GM19328 (cell line): ENCODE measurements around the gene PPP1R9B.

Experiments used
- ATAC-seq: cut with Tn5 transposase; IDR thresholded peaks from one replicate; pipeline ENCODE4 v1.9.1; 2021; ENCODE audit warnings: mild to moderate bottlenecking, moderate library complexity; ENCODE audit not compliant: unreplicated experiment

The PPP1R9B gene

GRCh38 chr17:50128441-50129352 is 21.8 kb downstream of the PPP1R9B start:
- ATAC-seq: no peak

DNA sequence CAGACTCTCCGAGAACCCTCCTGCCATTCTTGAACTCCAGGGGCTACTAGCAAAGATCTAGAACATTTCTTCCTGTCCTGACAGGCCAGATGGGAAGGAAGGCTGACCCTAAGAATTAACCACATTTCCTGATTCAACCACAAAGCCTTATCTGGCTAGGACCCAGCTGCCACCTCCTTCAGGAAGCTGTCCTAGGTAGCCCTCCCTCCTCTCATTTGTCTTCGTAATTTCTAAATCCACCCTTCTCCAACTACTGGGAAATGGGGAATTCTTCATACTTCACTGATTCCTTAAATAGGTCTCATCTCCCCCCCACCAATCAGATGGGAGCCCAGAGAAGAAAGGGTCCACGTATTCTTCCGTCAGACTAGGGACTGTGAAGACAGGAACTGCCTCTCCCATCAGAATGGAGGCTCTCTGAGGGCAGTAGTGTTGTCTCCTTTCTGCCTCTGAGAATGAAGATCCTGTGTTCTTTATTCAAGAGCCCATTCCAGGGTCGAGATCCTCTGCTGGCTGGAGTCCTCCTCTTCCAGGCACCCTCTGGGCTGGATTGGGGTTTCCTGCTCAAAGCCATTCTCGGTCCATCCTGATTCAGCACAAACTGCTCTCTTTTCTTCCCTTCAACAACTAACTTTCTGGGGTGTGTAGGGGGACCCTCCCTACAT is 22.6 kb downstream of the PPP1R9B start:
- ATAC-seq: no peak

- ATAC-seq: no peak
Observed at GRCh38 chr17:50125420-50125997, 25.0 kb downstream of the PPP1R9B start.

GRCh38 chr17:50123649-50124349 is 26.7 kb downstream of the PPP1R9B start:
- ATAC-seq: no peak

GRCh38 chr17:50122945-50123344 is 27.5 kb downstream of the PPP1R9B start:
- ATAC-seq: no peak

DNA sequence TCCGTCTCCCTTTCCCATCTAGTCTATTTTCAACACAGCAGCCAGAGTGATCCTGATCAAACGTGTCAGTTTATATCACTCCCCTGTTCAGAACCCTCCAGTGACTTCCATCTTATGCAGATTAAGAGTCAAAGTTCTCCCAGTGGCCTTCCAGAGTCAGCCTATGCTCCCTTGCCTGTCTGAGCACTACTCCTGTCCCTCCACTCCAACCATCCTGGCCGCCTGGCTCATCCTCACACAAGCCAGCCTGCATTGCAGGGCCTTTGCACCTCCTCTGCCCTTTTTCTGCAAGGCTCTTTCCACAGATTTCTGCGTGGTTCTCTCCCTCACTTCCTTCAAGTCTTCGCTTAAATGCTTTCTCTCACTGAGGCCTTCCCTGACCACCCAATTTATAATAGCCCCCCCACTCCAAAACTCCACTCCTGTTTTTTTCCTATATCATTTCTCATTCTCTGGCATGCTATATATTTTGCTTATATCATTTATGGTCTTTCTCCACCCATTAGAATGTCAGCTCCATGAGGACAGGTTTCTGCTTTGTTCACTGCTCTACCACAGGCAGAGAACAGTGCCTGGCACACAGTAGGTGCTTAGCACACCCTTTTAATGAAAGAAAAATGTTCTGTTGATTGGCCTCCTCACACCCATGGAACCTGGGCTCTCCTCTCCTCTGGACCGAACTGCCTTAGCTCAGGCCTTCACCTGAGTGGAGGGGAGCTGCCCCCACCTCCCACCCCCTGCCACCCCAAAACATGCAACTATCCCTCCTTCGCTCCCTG is 29.8 kb downstream of the PPP1R9B start:
- no peak for ATAC-seq

DNA sequence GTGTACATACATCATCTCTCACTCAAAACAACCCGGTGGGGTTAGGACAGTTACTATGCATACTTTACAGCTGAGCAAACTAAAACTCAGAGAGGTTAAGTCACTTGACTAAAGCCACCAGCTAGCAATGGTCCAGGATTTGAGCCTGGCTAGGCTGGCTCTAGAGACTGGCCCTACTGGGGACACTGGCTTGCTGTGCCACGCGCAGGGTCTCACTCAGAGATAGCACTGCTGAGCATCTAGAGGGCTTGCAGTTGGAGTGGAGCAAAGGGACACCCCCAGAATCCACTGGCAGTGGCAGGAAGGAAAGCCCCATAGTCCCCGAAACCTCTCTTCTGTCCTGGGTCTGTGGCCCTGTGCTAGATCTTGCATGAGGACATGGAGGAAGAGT is 31.7 kb downstream of the PPP1R9B start:
- ATAC-seq: no peak

DNA sequence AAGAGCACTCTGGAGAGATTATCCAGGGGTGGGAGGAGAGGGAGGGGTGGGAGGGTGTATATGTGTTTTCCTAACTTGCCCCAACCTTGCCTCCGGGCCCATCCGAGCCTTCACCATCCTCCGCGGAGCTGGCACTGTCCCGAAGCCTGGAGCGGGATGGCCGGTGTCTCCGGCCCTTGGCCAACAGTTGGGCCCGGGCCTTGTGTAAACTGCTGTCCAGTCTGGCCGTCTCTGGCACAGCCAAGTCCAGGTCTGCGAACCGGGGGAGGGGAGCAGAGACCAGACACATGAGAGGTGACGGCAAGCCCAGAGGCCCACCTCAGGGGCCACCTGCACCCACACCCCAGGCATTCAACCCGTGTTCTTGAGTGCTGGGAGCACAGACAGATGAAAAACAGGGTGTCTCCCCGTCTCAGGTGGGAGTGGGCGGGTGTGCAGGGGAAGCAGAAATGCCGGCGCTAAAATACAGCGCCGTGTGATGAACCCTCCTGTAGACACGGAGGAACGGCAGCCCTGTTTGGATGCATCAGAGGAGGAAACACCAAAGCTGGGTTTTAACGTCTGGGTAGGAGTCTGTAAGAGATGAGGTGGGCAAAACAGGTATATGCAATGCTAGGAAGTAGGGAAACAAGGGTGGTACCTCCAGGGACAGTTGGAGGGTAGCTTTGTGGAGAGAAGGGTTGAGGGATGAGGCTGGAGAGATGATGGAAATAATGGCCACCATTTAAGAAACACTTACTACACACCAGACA is 32.2 kb downstream of the PPP1R9B start:
- ATAC-seq: no peak

GRCh38 chr17:50117202-50118051 is 33.0 kb downstream of the PPP1R9B start:
- no peak for ATAC-seq

GRCh38 chr17:50115756-50116155 is 34.7 kb downstream of the PPP1R9B start:
- no peak for ATAC-seq

DNA sequence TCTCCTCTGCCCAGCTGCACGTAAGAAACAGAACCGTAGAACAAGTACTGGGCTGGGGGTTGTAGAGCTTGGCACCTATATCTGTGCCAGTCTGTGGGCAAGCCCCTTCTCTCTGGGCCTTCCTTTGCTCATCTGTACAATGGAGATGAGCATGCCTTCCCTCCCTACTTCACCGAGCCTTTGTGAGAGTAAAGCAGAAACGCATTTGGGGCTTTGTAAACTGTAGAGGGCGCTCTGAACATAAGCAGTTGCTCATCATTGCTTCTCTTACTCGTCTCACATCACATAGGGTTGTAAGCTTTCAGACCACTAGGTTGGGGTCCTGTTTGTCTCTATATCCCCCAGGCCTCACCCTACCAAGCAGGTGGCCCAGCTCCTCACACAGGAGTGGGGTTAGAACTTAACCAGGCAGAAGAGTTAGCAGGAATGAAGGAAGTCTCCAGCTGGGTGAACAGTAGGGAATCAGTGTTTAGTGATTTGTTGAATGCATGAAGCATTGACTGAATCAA is 35.6 kb downstream of the PPP1R9B start:
- ATAC-seq: no peak

DNA sequence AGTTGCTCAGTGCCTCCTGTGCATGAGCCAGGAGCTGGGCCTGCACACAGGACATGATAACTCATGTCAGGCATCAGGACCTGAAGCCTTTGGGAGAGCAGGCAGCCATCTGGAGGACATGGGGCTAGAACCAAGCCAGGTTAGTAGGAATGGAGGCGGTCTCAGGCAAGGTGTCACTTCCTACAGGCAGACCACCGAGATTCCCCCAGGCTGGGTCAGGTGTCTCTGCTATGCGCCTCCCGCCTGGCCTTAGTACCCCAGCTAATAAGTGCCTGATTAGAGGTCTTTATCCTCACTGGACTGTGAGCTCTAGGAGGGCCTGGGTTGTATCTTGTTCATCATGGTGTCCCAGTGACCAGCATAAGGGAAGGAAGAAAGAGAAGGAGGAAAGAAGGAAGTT is 36.1 kb downstream of the PPP1R9B start:
- no peak for ATAC-seq

DNA sequence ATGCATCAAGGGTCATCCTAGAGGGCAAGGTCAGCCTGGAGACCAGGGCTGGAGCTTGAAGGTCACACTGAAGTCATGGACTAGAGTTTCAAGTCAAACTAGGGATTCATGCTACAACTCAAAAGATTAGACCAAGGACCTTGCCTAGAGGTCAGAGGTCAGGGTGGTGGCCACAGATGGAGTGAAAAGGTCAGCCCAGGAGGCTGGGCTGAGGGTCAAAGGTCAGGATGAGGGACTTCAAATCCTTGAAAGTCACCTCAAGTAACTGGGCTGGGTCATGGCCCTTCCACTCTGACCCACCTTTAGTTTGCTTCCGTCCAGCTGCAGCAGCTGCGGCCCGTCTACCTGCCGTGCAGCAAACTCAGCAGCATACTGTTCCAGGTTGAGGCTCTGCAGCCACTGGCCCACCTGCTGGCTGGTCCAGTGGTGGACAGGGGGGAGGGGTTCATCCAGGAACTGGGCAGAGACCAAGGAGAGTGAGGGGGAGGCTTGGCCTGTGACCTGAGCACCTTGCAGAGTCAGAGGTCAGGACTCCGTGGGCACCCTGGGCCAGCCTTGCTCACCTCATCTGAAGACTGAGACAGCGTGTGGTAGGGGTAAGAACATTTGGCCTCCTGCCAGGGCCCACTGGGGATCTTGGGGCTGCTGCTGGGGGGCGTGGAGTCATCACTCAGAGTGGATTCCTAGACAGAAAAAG is 36.7 kb downstream of the PPP1R9B start:
- no peak for ATAC-seq

DNA sequence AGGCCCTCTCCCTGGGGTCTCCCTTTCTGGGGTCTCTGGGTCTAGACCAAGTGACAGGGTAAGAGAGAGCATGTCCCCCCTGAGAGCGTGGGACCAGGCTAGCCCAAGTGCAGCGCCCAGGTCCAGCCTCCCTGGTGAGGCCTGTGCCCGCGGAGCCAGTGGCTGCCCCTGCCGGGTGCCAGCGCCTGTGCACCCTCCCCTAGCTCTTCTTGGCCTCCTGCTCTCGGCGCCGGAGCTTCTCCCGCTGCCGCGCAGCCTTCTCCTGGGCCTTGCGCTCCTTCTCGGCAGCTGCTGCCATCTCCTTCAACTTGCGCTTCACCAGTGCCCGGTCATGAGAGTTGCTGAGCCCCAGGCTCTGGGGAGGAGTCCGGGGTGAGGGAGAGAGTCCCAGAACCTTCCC is 37.8 kb downstream of the PPP1R9B start:
- ATAC-seq: no peak

DNA sequence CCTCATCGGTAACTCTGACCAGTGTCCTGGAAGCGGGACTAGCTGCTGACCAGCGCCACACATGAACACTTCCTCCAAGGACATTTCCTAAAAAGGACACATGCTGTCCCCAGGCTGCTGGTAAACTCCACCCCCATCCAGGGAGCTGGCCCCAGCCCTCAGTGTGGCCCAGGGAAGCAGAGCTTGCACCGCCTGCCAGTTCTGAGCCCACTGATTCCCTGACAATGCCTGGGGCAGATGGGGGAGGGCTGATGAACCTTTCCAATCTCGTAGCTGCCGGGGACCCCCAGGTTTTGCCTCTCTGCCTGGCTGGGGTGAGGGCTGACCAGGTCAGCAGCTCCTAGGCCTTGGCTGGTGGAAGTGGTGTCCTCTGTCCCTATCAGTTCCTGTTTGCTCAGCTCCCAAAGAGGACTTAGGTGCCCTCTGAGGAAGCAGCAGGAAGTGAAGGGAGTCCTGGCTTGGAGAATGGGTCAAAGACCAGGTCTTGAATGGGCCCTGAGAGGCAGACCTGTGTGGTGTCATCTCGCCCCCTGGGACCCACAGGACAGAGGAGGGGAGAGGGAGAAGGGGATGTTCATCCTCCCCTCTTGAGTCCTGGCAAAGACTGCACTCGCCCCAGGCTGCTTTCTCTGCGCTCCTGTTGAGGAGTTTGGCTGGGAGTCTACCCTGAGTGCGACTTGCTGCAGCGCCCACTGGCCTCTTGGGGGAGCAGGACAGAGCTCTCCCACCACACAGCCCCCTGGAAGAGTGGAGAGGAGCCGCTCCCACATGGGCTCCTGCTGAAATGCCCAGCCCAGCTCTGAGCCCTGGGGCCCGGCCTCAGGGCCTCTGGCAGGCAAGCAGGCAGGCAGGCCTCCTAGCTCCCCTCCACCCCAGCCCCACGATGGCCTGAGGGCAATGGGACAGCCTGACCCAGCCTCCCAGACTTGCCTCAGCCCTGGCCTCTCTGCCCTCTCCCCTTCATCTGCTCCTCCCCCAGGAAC is 38.5 kb downstream of the PPP1R9B start:
- ATAC-seq: no peak

DNA sequence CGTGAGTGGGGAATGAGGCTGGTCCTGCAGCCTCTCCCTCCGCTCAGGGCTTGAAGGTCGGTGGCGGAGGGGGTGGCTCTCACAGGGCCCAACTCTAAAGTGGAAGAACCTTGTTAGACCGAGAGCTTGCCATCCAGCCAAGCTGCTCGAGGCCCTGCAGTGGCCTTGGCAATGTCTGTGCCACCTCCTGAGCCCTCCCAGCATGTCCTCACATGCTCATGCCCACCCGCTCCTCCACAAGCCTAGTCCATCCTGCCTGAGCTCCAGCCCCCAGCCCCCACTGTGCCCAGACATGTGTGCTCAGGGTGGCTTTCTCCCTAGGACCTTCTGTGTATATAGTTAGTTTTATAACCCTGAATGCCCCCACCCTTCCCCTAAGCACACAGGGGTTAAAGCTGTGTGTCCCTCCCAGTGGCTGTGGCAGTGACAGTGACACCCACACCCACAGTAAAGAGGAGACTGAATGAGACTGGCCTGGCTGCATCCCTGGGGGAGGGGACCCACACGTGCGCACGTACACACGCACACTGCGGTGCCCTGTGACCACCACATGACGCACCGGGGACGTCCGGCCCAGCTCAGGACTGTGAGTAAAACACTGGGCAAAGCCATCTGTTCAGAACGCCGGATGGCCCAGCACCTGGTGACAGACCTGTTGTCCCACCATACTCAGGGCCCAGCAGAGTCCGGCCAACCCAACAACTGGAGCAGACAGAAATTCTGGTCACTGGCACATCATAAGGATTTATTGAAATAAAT is 39.7 kb downstream of the PPP1R9B start:
- ATAC-seq: no peak
